Stimulated activated CD4-positive, alpha-beta T cell treated with anti-CD3 and anti-CD28 coated beads, Interleukin-1b, Interleukin-23, amount 100 ng/mL, for 48 hours (primary cell): Measurements from ENCODE around the gene IFNGR1.
"Not testable (repeated sequence)": the region's sequence is repeated elsewhere in the genome, so short reads cannot be mapped to it uniquely, and the experiment has no call there.

Experiments
- DNase-seq: peaks from one replicate; pipeline ENCODE4 v3.0.0-alpha.2; 2020

IFNGR1 gene

GRCh38 chr6:137235686-137236085, 16.5 kb upstream of the IFNGR1 start:
- DNase-seq = no peak

- no peak for DNase-seq
These were observed 15.0 kb upstream of the IFNGR1 start for GRCh38 chr6:137233911-137234863.

GRCh38 chr6:137231895-137232294, 12.7 kb upstream of the IFNGR1 start:
- no peak for DNase-seq

- DNase-seq = no peak
These were observed 11.9 kb upstream of the IFNGR1 start for GRCh38 chr6:137230956-137231555.

GRCh38 chr6:137230547-137230946, 11.4 kb upstream of the IFNGR1 start:
- DNase-seq = no peak

- no peak for DNase-seq
These were observed 10.0 kb upstream of the IFNGR1 start for GRCh38 chr6:137229075-137229759.

- DNase-seq = no peak
These were observed 8.7 kb upstream of the IFNGR1 start for GRCh38 chr6:137227871-137228302.

- DNase-seq = no peak
These were observed 7.5 kb upstream of the IFNGR1 start for GRCh38 chr6:137226697-137227096.

GRCh38 chr6:137224799-137225198, 5.6 kb upstream of the IFNGR1 start:
- no peak for DNase-seq

- peak; percentile 14 for DNase-seq
These were observed 4.4 kb upstream of the IFNGR1 start for GRCh38 chr6:137223370-137224131.

- no peak for DNase-seq
These were observed 3.2 kb upstream of the IFNGR1 start for GRCh38 chr6:137222381-137222780.

GRCh38 chr6:137219664-137220252, 573 bp upstream of the IFNGR1 start:
- no peak for DNase-seq

GRCh38 chr6:137218473-137218916, 690 bp downstream of the IFNGR1 start:
- peak; percentile 44 for DNase-seq

- DNase-seq = no peak
These were observed 1.2 kb downstream of the IFNGR1 start for GRCh38 chr6:137217801-137218472.

- DNase-seq = no peak
These were observed 2.2 kb downstream of the IFNGR1 start for GRCh38 chr6:137216875-137217553.

- no peak for DNase-seq
These were observed 3.1 kb downstream of the IFNGR1 start for GRCh38 chr6:137216106-137216505.

- not testable (repeated sequence) for DNase-seq
These were observed 3.6 kb downstream of the IFNGR1 start for GRCh38 chr6:137215630-137216029.

- no peak for DNase-seq
These were observed 4.3 kb downstream of the IFNGR1 start for GRCh38 chr6:137214931-137215330.

- no peak for DNase-seq
These were observed 5.4 kb downstream of the IFNGR1 start for GRCh38 chr6:137213813-137214212.

- DNase-seq = no peak
These were observed 5.8 kb downstream of the IFNGR1 start for GRCh38 chr6:137213331-137213740.

- DNase-seq = no peak
These were observed 7.3 kb downstream of the IFNGR1 start for GRCh38 chr6:137211910-137212309.
